ENCODE results near the gene KRT86. TPM values are rescaled to one million over a fixed set of nuclear protein-coding genes. Genes with fewer than 3 reads are reported as not detected.

Gene KRT86
- total and polyA plus RNA-seq, 9 of the 15 experiments (the other 6 are each of a cell fraction or from before 2014, with no cell fraction given) = not detected

- Histone ChIP-seq H3K9me3 (replicated peaks; ENCODE audit: control insufficient read depth, insufficient read depth, low read depth, low read length) (no peaks in the 10 kb centered on the region), H3K27ac (ENCODE audit: extremely low read depth, low read depth, low read length) (no peak overlapping the region), H3K4me1 (replicated peaks in 1 of 2; ENCODE audit: control insufficient read depth in 2 of 2, insufficient read depth in 2 of 2, low read length in 2 of 2) (no peaks in the 10 kb centered on the region), H3K4me2 (ENCODE audit: insufficient read depth, low read length) (no peak overlapping the region), H3K79me2 (ENCODE audit: control insufficient read depth, insufficient read depth, low read length) (no peaks in the 10 kb centered on the region), H2AFZ (ENCODE audit: low read depth, low read length) (no peak overlapping the region), H3K27me3 (ENCODE audit: control insufficient read depth in 2 of 2, insufficient read depth in 2 of 2, low read length in 2 of 2) (peaks cover 14 to 50% of the 10 kb centered on the region in 2 experiments; a peak in 3 of 5 replicates), H3K9me1 (ENCODE audit: control insufficient read depth, insufficient read depth, low read length) (peaks cover 3% of the 10 kb centered on the region), H3K9ac (ENCODE audit: insufficient read depth in 1 of 2, low read depth in 2 of 2, low read length in 2 of 2) (no peak overlapping the region), H3K36me3 (ENCODE audit: control insufficient read depth, insufficient read depth, low read length) (no peaks in the 10 kb centered on the region), H4K20me1 (replicated peaks; ENCODE audit: control insufficient read depth, insufficient read depth, low read length) (no peaks in the 10 kb centered on the region; the same call in 1 of the 2 replicates), H3K4me3 (no peak overlapping the region)
- in situ Hi-C loops (cut with MboI) = no loop called here
- ChIA-PET POLR2A (interaction anchor here (1.1 kb wide), 1 partner anchor 522 kb away, joined by 3 read pairs; no protein-coding TSS in a partner anchor), CTCF (ENCODE audit: low intra/inter-chr PET ratio) (no interaction called here)
- TF ChIP-seq NR3C1 (CRISPR knock-in tag; IDR thresholded peaks at IDR 0.05) = no peak
- TF ChIP-seq RAD51 (IDR thresholded peaks at IDR 0.05; ENCODE audit: borderline replicate concordance, low read depth) = no peak
- no peak for TF ChIP-seq DNMT1 (IDR thresholded peaks at IDR 0.05)
- BruUV-seq (replicated peaks) = no TSS peak
- WGBS (ENCODE audit: insufficient coverage, low coverage, missing lambda C conversion rate) = 1% methylated on average over 16 of the region's 16 CpGs
- ATAC-seq = no peak
- no peak for DNase-seq (ENCODE audit: extremely low read depth in 1 of 4, low spot score in 3 of 4)
- intact Hi-C loops (cut with micrococcal nuclease) = no loop called here
- no peak for FAIRE-seq
Observed at GRCh38 chr12:52347551-52348510, 73.4 kb downstream of the KRT86 start.

DNA sequence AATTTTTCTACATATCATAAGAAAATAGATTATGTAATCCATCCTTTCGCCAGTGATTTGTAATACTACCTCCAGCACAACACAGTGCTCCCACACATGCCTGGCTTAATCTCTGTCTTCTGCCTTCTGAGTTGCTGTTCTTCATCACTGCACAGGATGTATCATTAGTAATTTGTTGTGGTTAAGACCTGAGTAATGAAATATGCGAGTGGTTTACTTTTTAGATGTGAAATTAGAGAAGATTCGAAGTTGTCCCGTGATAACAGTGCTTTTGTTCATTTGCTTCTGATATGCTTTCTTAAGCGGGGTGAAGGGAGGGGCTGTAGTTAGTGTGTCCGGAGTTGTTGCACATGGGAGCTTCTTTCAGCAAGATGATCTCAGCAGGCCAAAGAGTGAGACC, 74.8 kb downstream of the KRT86 start:
- 0% methylated on average over 6 of the region's 6 CpGs for WGBS (ENCODE audit: insufficient coverage, low coverage, missing lambda C conversion rate)
- no peaks in the 10 kb centered on the region for H3K36me3 ChIP-seq (ENCODE audit: control insufficient read depth, insufficient read depth, low read length)
- ATAC-seq = no peak
- FAIRE-seq = no peak
- TF ChIP-seq NFYB (IDR thresholded peaks at IDR 0.05; ENCODE audit: extremely low read depth, insufficient read length) (no peak), MBD2 (IDR thresholded peaks at IDR 0.05; ENCODE audit: borderline replicate concordance, low read depth) (no peak), USF1 (CRISPR knock-in tag; IDR thresholded peaks at IDR 0.05) (no peak), GATAD2B (IDR thresholded peaks at IDR 0.05; ENCODE audit: borderline replicate concordance) (no peak), ZNF212 (CRISPR knock-in tag; IDR thresholded peaks at IDR 0.05) (no peak), HDGF (IDR thresholded peaks at IDR 0.05) (no peak), NCOA4 (IDR thresholded peaks at IDR 0.05; ENCODE audit: partially characterized antibody) (no peak), ZZZ3 (IDR thresholded peaks at IDR 0.05) (no peak), ESRRA (IDR thresholded peaks at IDR 0.05; ENCODE audit: borderline replicate concordance, low read depth) (no peak), ZNF79 (CRISPR knock-in tag; IDR thresholded peaks at IDR 0.05; ENCODE audit: low read depth) (no peak), IFI16 (CRISPR knock-in tag; IDR thresholded peaks at IDR 0.05) (no peak), PCBP1 (IDR thresholded peaks at IDR 0.05; ENCODE audit: low read depth, low read length, poor library complexity, severe bottlenecking) (no peak)
- no peak overlapping the region for H3K4me2 ChIP-seq (ENCODE audit: insufficient read depth, low read length)
- no peaks in the 10 kb centered on the region for H3K4me1 ChIP-seq (replicated peaks in 1 of 2; ENCODE audit: control insufficient read depth in 2 of 2, insufficient read depth in 2 of 2, low read length in 2 of 2)
- ChIA-PET POLR2A (no interaction called here), CTCF (ENCODE audit: low intra/inter-chr PET ratio) (no interaction called here)
- H2AFZ ChIP-seq (ENCODE audit: low read depth, low read length) = no peak overlapping the region
- no peak overlapping the region for H3K9ac ChIP-seq (ENCODE audit: insufficient read depth in 1 of 2, low read depth in 2 of 2, low read length in 2 of 2)
- in situ Hi-C loops (cut with MboI) (no loop called here), intact Hi-C loops (cut with micrococcal nuclease) (no loop called here)
- H3K9me1 ChIP-seq (ENCODE audit: control insufficient read depth, insufficient read depth, low read length) = peaks cover 3% of the 10 kb centered on the region
- no peak overlapping the region for H3K4me3 ChIP-seq
- H4K20me1 ChIP-seq (replicated peaks; ENCODE audit: control insufficient read depth, insufficient read depth, low read length) = no peaks in the 10 kb centered on the region; the same call in 1 of the 2 replicates
- no peaks in the 10 kb centered on the region for H3K9me3 ChIP-seq (replicated peaks; ENCODE audit: control insufficient read depth, insufficient read depth, low read depth, low read length)
- no peak for DNase-seq (ENCODE audit: extremely low read depth in 1 of 4, low spot score in 3 of 4)
- H3K27ac ChIP-seq (ENCODE audit: extremely low read depth, low read depth, low read length) = no peak overlapping the region
- peaks cover 14 to 45% of the 10 kb centered on the region in 2 experiments; a peak in 3 of 5 replicates for H3K27me3 ChIP-seq (ENCODE audit: control insufficient read depth in 2 of 2, insufficient read depth in 2 of 2, low read length in 2 of 2)
- H3K79me2 ChIP-seq (ENCODE audit: control insufficient read depth, insufficient read depth, low read length) = no peaks in the 10 kb centered on the region
- BruUV-seq (replicated peaks) = no TSS peak
